K562 (cell line): ENCODE results near the gene CREB3L1. TPM values are rescaled to one million over a fixed set of nuclear protein-coding genes. Genes with fewer than 3 reads are reported as not detected.

Experiments used
- ARID4B ChIP-seq: sonication (generic); formaldehyde crosslinking; IDR thresholded peaks from 2 replicates; pipeline ENCODE4 v1.8.0; 2022; ENCODE audit warnings: mild to moderate bottlenecking, missing genetic modification reagents
- BRF1 ChIP-seq: IDR thresholded peaks from 3 replicates; pipeline ENCODE4 v1.6.1; 2011; ENCODE audit warnings: borderline replicate concordance, mild to moderate bottlenecking; ENCODE audit not compliant: insufficient read length; ENCODE audit errors: extremely low read depth
- DIDO1 ChIP-seq: fragments of 450-650 bp; IDR thresholded peaks from 2 replicates; pipeline ENCODE4 v1.6.1; 2016; ENCODE audit warnings: low read depth, missing biosample characterization, missing genetic modification characterization
- DLX4 ChIP-seq: fragments of 250-450 bp; sonication (Bioruptor Pico); IDR thresholded peaks from 2 replicates; pipeline ENCODE4 v1.6.1; 2021; ENCODE audit warnings: mild to moderate bottlenecking
- ELF1 ChIP-seq: fragments of 200-800 bp; sonication (Bioruptor generic); IDR thresholded peaks from 2 replicates; pipeline ENCODE4 v1.6.1; 2016; ENCODE audit warnings: missing genetic modification characterization, missing compliant biosample characterization
- GTF2A2 ChIP-seq: IDR thresholded peaks from 2 replicates; pipeline ENCODE4 v1.6.1; 2016; ENCODE audit warnings: mild to moderate bottlenecking, missing genetic modification characterization, missing compliant biosample characterization
- MAFK ChIP-seq: IDR thresholded peaks from 2 replicates; pipeline ENCODE4 v1.6.1; 2011; ENCODE audit warnings: low read length, improper control_type of control experiment
- NELFE ChIP-seq: IDR thresholded peaks from 2 replicates; pipeline ENCODE4 v1.6.1; 2011; ENCODE audit warnings: mild to moderate bottlenecking; ENCODE audit not compliant: insufficient read depth, insufficient read length
- RBM22 ChIP-seq: fragments of 200-400 bp; formaldehyde crosslinking; IDR thresholded peaks from 2 replicates; pipeline ENCODE4 v1.6.1; 2018; ENCODE audit warnings: low read length, low read depth; ENCODE audit not compliant: poor library complexity, severe bottlenecking
- SAP30 ChIP-seq: fragments of 200-600 bp; sonication (generic); IDR thresholded peaks from 2 replicates; pipeline ENCODE4 v1.6.1; 2012; ENCODE audit warnings: borderline replicate concordance, low read depth, mild to moderate bottlenecking, moderate library complexity, low read length, control low read depth, inconsistent platforms; ENCODE audit not compliant: insufficient read depth, poor library complexity, severe bottlenecking
- ZBTB8A ChIP-seq: fragments of 450-650 bp; IDR thresholded peaks from 2 replicates; pipeline ENCODE4 v1.6.1; 2018; ENCODE audit warnings: mild to moderate bottlenecking, moderate library complexity; ENCODE audit not compliant: partially characterized antibody
- ZKSCAN3 ChIP-seq: fragments of 250-450 bp; sonication (Bioruptor Pico); IDR thresholded peaks from 2 replicates; pipeline ENCODE4 v1.4.0; 2020
- ZKSCAN8 ChIP-seq: fragments of 200-800 bp; sonication (Bioruptor generic); IDR thresholded peaks from 2 replicates; pipeline ENCODE4 v1.6.1; 2016; ENCODE audit warnings: missing genetic modification characterization, missing compliant biosample characterization
- ZNF324 ChIP-seq: fragments of 250-450 bp; sonication (Bioruptor Pico); IDR thresholded peaks from 2 replicates; pipeline ENCODE4 v1.4.0; 2020; ENCODE audit warnings: mild to moderate bottlenecking
- polyA plus RNA-seq, 8 experiments: library from polyadenylated mRNA; depleted of rRNA in 4 of 8; stranded (reverse) in 5 of 8; unstranded in 3 of 8; fragments of >200 nt; fragmentation: Nextera tagmentation in 2 of 8; fragmentation: Illumina TruSeq in 1 of 8; extraction: Ambion mirVana in 2 of 8; extraction: Trizol in 1 of 8; gene quantifications; 2 replicates each; pipeline versions ENCODE4 v1.2.1 to v1.2.3, GENCODE V29; 2011 to 2014; ENCODE audit warnings: inconsistent platforms in 1 of 8, missing spikeins in 1 of 8
- total RNA-seq, 7 experiments: library from RNA; depleted of rRNA in 6 of 7; stranded (reverse); fragments of >200 nt in 6 of 7; fragmentation: Illumina TruSeq in 2 of 7; extraction: Trizol in 2 of 7; gene quantifications; 2 replicates each; pipeline versions ENCODE4 v1.2.1 to v1.2.3, GENCODE V29; 2011 to 2021; ENCODE audit warnings: low replicate concordance in 1 of 7
- TF ChIP-seq, protein P1 (sequence below): fragments of 250-450 bp; sonication (Bioruptor Pico); IDR thresholded peaks from 2 replicates; pipeline ENCODE4 v1.8.0; 2021; ENCODE audit warnings: mild to moderate bottlenecking, moderate library complexity
- TF ChIP-seq, protein P2 (sequence below), 2 experiments: fragments of 450-650 bp; IDR thresholded peaks; 2 replicates each; pipeline ENCODE4 v1.6.1; 2018; ENCODE audit warnings: mild to moderate bottlenecking in 2 of 2, low read depth in 1 of 2; ENCODE audit not compliant: partially characterized antibody in 2 of 2

The CREB3L1 gene
- total and polyA plus RNA-seq, 9 of the 15 experiments (the other 6 are each of a cell fraction or from before 2014, with no cell fraction given): 1.2 to 27.6 (median 3.7) TPM

DNA sequence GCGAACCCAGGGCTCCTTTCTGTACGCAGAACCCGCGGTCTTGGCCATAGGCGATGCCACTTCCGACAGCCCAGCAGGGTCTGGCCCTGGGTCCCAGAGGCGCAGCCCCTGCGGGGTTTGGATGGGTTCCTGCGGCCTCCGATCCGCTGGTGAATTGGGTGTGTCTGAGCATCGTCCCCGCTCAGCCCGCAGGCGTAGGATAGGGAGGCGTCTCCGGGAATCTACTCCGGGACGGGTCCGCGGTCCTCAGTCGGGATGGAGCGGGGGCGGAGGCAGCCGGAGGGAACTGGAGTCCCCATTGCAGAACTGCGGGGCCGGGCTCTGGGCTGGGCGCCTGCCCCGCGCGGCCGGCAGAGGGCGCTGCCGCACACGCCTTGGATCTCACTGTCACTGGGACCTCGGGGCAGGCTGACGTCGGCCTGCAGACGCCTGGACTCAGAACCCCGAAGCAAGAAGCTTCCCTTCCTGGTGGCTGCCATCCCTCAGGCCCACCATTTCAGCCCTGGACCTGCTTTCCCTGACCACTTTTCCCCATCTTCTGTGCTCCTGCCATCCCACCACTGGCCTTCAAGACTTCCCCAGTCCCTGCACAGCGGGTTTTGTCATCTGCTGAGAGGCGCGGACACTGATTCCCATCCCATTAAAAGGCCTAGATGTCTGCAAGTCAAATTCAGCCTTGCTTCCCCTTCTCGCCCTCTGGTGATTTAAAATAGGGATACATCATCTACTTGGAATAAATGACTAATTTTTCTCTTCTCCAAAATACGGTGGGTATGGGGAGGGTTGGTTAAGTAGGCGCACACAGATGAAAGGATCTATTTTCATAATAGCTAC lies 38.3 kb upstream of the CREB3L1 start (continued):
- TF ChIP-seq RBM22 (peak; percentile 80), NELFE (no peak), ZKSCAN3 (no peak), ZBTB8A (no peak), GTF2A2 (tag) (no peak), BRF1 (no peak), ZKSCAN8 (CRISPR knock-in tag) (no peak), DIDO1 (tag) (no peak), ZNF324 (CRISPR knock-in tag) (no peak), MAFK (no peak), ARID4B (CRISPR knock-in tag) (peak; percentile 54), DLX4 (no peak), SAP30 (peak; percentile 50), ELF1 (peak; percentile 45; the same call in 1 of the 2 replicates)
- TF ChIP-seq, protein P1, sequence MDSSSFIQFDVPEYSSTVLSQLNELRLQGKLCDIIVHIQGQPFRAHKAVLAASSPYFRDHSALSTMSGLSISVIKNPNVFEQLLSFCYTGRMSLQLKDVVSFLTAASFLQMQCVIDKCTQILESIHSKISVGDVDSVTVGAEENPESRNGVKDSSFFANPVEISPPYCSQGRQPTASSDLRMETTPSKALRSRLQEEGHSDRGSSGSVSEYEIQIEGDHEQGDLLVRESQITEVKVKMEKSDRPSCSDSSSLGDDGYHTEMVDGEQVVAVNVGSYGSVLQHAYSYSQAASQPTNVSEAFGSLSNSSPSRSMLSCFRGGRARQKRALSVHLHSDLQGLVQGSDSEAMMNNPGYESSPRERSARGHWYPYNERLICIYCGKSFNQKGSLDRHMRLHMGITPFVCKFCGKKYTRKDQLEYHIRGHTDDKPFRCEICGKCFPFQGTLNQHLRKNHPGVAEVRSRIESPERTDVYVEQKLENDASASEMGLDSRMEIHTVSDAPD (CRISPR knock-in tag): no peak
- TF ChIP-seq, protein P2, sequence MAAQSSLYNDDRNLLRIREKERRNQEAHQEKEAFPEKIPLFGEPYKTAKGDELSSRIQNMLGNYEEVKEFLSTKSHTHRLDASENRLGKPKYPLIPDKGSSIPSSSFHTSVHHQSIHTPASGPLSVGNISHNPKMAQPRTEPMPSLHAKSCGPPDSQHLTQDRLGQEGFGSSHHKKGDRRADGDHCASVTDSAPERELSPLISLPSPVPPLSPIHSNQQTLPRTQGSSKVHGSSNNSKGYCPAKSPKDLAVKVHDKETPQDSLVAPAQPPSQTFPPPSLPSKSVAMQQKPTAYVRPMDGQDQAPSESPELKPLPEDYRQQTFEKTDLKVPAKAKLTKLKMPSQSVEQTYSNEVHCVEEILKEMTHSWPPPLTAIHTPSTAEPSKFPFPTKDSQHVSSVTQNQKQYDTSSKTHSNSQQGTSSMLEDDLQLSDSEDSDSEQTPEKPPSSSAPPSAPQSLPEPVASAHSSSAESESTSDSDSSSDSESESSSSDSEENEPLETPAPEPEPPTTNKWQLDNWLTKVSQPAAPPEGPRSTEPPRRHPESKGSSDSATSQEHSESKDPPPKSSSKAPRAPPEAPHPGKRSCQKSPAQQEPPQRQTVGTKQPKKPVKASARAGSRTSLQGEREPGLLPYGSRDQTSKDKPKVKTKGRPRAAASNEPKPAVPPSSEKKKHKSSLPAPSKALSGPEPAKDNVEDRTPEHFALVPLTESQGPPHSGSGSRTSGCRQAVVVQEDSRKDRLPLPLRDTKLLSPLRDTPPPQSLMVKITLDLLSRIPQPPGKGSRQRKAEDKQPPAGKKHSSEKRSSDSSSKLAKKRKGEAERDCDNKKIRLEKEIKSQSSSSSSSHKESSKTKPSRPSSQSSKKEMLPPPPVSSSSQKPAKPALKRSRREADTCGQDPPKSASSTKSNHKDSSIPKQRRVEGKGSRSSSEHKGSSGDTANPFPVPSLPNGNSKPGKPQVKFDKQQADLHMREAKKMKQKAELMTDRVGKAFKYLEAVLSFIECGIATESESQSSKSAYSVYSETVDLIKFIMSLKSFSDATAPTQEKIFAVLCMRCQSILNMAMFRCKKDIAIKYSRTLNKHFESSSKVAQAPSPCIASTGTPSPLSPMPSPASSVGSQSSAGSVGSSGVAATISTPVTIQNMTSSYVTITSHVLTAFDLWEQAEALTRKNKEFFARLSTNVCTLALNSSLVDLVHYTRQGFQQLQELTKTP (IDR thresholded peaks at IDR 0.05; ENCODE audit: low read depth in 1 of 2, partially characterized antibody in 2 of 2): no peak
